Fibroblast of skin of right biceps (primary cell): ENCODE data around the gene ZNF469.

Source experiments
- DNase-seq: peaks from one replicate; pipeline ENCODE4 v3.0.0-alpha.2; 2013

Gene ZNF469

DNA sequence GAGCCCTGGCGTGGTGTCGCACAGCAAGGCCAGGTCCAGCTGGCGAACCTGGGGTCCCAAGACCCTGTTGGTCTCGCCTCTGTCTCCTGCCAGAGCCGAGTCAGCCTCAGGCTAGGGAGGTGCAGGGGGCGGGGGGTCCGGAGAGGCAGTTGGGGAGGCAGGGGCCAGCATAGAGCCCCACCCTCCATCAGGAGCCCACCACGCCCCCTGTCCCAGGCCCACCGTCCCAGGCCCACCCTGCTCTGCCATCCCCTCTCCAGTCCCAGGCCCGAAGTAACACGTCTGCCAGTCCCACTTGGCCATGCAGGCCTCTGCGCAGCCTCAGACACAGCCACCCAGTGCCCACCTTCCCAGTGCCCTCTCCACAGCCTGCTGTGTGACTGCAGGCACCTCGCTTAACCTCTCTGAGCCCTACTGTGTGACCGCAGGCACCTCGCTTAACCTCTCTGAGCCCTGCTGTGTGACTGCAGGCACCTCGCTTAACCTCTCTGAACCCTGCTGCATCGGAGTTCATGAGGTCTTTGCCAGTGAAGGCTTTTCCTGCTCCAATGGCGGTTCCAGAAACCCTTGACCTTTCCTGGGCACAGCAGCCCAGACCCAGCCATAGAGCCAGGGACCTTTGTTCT is 29.3 kb downstream of the ZNF469 start:
- no peak for DNase-seq

DNA sequence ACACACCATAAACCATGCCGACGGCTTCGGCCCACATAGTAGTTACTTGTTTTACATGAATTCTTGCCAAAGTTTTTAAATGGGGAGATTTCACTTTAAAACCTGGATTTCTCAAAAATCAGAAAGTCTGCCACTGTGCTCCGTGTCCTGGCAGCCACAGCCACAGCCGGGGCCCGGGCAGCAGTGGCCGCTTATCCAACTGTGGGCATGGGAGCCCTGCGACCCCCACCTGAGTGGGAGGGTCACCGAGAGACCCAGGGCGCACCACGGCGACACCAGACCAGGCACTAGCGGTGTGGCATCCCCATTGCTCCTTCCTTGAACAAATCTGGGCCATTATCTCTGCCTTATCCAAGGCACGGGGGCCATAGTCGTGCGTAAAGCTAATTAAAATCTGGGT is 30.0 kb downstream of the ZNF469 start:
- DNase-seq: no peak

DNA sequence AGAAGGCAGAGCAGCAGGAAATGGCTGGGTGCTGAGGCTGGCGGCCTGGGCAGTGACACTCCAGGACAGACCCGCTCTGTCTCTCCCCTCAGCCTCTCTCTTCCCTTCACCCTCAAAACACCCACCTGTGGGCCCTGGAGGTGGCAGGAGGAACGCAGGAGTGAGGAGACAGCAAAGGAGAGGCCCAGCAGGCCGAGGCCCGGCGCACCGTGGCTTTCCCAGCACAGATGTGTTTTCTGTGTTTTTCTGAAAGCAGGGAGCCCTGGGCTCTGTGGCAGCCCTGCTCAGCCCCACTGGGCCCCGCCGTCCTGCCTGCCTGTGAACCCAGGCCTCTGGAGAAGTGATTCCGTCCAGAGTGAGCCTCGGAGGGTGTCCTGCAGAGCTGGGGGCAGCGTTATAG is 30.5 kb downstream of the ZNF469 start:
- DNase-seq: no peak

DNA sequence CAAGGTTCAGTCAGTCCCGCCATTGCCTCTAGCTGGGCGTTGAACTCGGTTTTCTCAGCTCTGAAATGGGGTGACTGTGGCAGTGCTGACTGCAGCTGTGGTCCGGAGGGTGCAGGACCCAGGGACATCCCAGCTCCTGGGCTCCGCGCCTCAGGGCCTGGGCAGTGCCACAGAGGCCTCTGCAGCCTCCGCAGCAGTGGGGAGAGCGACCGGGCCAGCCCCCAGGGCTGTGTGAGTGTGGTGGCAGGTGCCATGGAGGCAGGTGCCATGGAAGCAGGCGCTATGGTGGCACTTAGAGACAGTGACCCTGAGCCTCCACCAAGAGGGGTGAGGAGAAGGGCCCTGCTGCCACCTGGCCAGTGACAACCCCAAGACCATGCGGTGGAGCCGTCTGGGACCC is 30.9 kb downstream of the ZNF469 start:
- DNase-seq: no peak

DNA sequence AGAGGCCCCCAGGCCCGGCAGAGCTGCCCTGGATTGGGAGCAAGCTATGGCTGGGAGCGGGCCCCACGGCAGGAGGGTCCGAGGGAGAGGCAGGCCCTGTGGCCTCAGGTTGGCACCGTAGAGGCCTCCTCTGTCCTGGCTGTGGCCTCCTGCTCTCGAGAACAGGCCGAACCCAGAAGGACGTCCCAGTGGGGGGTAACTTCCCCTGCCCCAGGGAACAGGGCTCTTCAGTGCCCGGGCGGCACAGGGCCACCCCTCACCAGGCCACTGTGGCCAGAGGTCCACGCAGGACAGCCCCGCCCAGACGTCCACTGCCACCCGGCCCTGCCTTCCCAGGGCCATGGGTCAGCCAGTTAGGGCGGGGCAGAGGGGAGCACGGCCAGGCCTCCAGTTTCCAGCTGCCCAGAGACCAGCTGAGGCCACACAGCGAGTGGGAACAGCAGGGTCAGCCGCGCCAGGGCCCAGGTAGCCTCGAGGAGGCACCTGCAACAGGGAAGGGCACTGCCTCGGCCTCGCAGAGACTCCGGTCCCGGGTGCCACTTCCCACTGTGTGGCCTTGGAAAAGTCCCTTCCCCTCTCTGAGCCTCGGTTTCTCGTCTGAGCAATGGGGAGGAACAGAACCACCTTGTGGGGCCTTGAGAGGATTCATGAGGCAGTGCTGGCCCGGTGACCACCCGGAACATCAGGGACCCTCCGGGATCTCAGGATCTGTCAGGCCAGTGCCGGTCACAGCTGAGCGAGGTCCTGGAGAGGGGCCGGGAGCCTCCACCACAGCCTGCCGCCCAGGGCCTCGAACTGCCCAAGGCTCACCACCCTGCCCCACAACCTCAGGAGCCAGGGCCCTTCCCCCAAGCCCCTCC is 32.0 kb downstream of the ZNF469 start:
- no peak for DNase-seq

DNA sequence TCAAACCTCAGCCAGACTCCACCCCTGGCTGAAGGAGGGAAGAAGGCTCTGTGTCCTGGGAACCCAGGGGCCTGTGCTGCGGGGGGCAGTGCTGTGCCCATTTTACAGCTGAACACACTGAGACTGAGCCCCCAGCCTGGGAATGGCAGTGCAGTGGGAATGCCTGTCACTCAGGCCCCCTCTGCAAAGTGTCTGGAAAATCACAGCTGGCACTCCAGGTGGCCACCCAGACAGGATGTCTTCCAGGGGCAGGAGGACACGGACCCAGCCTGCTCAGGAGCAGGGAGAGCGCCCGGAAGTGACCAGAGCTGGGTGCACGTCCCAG is 32.6 kb downstream of the ZNF469 start:
- no peak for DNase-seq

DNA sequence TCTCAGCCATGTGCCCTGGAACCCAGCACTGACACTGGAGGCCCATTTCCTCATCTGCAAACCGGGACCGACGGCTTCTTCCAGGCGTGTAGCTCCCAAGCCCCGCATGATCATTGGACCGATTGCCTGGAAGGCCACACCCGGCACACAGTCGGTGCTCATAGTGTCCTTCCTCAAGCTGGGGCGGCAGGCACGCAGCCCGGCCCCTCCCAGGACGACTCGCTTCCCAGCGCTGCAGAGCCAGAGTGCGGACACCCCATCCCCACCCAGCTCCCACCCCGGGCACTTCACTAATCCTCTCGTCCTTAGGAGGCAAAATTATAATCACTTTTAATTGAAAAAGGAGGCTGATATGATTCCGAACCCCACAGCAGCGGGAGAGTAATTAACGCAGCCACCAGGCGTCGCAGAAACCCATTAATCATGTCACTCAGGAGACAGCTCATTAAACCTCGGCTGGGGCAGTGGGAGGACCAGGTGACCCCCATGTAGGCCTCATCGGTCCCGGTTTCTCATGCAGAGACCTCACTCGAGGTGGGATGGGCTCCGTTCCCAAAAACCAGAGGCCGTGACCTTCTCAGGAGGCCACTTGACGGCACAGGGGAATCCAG is 33.1 kb downstream of the ZNF469 start:
- no peak for DNase-seq

DNA sequence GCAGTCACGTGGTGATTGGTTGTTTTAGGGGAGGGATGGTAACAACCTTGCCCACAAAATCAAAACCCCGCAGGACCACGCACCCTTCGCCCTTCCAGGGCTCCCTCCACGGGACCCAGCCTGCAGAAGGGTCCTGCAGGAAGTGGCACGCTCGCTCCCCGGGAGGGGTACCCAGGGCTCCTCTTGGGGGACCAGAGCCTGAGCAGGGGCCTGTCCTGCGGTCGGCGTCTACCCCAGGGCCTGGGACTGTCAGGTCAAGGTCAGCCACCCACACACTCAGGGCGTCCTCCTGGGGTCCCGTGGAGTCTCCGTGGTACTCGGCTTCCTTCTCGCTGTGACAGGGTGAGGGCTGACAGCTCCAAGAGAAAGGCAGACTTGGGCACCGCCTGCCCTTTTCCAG is 33.9 kb downstream of the ZNF469 start:
- no peak for DNase-seq

DNA sequence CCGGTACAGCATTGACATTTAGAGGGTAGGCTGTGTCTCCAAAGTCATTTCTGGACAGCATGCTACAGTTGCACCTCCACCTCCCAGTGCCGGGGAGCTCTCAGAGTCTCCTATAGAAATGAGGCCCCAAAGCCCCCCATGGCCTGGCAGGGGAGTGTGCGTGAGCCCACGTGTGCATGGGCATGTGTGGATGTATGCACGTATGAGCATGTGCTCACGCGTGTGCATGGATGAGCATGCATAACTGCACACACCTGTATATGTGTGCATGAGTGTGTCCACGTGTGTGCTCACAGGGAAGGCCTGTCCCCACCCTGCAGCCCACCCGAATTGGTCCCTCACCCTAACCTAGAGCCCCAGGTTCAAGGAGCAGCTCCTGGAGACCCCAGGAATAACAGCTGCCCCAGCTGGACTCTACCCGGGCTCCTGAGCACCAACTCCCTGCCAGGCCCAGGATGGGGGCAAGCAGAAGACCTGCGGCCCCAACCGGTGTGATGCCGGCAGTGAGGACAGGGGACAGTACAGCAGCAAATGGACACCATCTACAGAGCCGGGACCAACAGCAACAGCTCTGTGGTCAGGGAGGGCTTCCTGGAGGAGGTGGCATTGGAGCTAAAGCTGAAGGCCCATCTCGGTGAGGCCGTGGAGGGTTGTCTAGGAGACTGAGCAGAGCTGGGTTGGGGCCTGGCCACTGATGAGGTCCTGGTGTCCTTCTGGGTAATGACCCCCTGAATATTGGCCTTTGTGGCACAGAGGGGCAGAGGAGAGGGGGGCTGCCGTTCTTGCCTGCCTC is 35.1 kb downstream of the ZNF469 start:
- no peak for DNase-seq

DNA sequence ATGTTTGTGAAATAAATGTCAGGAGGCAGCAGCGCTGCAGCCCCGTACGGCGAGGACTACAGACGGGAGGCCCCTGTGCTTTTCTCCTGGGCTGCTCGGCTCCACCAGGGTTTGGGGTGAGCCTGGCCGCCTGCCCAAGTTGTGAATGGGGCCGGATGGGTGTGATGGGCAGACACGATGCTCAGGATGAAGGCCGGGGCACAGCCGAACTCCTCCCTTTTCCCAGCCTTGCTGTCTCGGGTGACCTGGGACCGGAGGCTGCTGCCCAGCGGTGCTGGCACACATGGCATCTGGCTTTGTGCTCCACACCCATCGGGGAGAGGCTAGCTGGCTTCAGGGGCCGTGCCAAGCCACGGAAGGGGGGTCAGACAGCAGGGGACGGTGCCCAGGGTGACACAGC is 36.1 kb downstream of the ZNF469 start:
- DNase-seq: no peak

DNA sequence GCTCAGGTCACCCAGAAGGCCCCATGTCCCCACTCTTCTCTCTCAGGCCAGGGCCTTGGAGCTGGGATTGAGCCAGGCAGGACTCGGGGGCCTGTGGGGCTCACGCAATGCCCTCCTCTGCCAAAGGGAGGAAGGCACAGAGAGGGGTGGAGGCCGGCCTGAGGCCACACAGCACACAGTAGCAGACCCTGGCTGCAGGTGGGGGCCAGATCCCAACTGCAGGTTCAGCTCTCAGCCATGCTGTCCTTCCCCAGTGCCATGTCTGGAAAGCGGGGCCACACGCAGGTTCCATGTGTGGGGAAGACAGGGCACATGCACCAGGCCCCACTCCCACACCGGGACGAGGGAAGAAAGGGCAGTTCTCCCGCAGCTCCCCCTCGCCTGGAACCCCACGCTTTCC is 37.0 kb downstream of the ZNF469 start:
- no peak for DNase-seq

DNA sequence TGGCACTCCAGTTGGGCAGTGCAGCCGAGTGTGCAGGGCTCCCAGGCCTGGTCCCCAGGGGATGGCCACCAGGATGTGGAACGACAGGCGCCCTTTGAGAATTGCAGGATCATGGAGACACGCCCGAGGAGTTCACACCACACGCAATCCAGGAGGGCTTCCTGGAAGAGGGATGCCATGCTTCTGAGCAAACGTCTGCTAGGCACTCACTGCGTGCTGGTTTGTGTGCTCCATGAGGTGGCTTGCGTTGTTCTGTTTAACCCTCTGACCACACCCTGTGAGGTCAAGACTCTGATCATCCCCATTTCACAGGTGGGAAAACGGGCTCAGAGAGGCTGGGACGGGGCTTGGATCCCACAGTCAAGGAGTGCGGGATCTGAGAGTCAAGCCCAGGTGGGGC is 37.7 kb downstream of the ZNF469 start:
- DNase-seq: no peak

DNA sequence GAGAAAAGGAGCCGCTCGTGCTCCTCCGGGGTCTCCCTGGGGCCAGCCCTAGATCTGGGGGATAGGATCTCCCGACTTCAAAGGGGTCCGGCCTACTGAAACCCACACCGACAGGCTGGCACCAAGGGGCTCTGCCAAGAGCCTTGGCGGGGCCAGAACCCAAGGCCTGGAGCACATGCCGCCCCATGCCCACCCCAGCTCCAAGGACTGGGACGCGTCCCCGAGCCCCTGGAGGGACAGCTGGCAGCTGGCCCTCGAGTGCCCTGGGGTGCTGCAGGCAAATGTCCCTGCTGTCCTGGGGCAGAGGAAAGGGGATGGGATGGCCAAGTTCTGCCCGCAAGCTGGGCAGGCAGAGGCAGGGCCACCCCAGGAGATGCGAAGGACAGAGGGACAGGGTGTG is 38.5 kb downstream of the ZNF469 start:
- no peak for DNase-seq

DNA sequence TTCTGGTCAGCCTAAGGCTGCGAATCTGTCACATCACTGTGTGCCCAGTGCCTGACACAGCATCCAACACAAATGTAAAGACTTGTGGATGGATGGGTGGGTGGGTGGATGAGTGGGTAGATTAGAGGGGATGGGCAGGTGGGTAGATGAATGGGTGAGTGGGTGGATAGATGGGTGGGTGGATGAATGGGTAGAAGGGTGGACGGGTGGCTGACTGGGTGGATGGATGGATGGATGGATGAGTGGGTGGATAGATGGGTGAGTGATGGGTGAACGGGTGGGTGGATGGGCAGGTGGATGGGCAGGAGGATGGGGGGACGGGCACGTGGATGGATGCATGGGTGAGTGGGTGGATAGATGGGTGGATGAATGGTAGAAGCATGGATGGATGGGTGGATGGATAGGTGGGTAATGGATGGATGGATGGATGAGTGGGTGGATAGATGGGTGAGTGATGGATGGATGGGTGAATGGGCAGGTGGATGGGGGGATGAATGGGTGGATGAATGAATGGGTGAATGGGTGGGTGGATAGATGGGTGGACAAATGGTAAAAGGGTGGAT is 39.2 kb downstream of the ZNF469 start:
- no peak for DNase-seq

DNA sequence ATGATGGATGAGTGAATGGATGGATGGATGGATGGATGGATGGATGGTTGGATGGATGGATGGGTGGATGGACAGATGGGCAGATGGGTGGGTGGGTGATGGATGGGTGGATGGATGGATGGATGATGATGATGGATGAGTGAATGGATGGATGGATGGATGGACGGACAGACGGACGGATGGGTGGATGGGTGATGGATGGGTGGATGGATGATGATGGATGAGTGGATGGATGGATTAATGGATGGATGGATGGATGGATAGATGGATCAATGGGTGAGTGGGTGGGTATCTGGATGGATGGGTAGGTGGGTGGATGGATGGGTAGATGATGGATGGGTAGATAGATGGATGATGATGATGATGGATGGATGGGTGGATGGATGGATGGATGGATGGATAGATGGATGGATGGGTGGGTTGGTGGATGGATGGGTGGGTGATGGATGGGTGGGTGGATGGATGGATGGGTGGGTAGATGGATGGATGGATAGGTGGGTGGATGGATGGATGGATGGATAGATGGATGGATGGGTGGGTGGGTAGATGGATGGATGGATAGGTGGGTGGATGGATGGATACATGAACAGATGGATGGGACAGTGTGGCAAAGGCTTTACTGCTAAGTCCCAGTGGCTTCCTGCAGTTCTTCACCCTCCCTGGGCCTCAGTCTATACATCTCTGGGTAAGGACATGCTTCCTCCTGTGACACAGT is 40.1 kb downstream of the ZNF469 start:
- no peak for DNase-seq

DNA sequence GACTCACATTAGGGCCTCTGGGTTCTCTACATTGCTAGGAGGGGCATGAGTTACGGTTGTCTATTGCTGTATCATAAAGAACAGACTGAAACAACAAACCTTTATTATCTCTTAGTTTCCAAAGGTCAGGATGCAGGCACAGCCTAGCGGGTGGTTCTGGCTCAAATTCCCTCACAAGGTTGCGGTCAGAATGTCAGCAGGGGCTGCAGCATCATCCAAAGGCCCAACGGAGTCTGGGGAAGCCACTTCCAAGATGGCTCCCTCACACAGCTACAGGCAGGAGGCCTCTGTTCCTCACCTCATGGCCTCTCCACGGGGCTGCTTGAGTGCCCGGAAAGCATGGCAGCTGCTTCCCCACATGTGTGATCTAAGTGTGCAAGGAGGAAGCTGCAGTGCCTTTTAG is 40.7 kb downstream of the ZNF469 start:
- DNase-seq: no peak

DNA sequence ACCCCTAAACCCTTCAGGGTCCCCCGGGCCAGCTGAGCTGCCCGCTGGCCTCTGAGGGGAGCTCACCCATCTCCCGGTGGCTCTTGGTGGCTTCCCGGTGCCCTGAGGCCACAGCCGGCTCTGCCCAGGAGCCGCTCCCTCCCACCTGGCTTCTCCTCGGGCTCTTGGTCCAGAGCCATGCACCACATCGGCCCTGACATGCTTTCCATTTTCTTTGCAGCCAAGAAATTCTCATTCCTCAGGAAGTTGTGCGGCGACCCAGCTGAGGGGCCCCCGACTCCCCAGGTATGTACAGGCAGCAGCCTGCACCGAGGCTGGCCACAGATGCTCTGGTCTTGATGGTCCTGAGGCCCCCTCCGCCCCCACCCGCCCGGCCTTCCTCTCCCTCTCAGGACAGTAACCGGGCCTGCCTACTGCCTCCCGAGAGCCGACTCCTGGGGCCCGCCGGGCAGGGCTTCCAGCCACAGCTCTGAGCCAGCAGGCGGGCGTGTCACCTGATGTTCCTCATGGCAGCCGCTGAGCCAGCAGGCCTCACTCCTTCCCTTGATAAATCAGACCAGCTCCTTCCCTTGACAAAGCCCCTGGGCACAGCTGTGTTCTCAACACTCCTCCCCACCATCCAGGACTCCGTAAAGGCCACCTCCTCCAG is 42.0 kb downstream of the ZNF469 start:
- no peak for DNase-seq

DNA sequence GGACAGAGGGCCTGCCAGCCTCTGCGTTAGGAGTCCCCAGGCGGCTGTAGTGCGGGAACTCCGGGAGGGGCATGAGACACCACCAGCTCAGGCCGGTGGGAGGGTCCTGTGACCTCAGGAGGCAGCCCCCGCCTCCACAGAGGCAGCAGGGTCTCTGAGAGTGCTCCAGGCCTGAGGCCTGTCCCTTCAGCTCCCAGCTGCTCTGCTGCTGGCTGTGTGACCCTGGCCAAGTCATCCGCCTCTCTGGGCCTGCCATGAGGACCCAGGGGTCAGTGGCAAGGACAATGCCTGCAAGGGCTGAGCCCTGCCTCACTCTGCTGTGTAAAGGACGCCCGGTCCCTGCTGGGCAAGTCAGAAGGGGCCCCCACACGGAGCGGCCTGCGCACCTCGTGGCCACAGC is 43.3 kb downstream of the ZNF469 start:
- no peak for DNase-seq

DNA sequence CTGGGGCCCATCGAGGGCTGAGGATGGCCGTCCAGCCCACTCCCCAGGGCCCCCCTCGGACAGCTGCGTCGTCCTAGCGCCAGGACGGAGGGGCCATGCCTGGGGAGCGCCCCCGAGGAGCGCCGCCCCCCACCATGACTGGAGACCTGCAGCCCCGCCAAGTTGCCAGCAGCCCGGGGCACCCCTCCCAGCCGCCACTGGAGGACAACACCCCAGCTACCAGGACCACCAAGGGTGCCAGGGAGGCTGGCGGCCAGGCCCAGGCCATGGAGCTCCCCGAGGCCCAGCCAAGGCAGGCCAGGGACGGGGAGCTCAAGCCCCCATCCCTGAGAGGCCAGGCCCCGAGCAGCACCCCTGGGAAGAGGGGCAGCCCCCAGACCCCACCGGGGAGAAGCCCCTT is 44.6 kb downstream of the ZNF469 start:
- no peak for DNase-seq

DNA sequence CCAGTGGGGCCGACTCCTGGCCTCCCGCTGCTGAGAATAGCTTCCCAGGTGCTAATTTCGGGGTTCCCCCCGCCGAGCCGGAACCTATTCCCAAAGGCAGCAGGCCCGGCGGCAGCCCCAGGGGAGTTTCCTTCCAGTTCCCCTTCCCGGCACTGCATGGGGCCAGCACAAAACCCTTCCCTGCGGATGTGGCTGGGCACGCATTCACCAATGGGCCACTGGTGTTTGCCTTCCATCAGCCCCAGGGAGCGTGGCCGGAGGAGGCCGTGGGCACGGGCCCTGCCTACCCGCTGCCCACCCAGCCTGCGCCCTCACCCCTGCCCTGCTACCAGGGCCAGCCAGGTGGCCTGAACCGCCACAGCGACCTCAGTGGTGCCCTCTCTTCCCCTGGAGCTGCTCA is 45.4 kb downstream of the ZNF469 start:
- no peak for DNase-seq

DNA sequence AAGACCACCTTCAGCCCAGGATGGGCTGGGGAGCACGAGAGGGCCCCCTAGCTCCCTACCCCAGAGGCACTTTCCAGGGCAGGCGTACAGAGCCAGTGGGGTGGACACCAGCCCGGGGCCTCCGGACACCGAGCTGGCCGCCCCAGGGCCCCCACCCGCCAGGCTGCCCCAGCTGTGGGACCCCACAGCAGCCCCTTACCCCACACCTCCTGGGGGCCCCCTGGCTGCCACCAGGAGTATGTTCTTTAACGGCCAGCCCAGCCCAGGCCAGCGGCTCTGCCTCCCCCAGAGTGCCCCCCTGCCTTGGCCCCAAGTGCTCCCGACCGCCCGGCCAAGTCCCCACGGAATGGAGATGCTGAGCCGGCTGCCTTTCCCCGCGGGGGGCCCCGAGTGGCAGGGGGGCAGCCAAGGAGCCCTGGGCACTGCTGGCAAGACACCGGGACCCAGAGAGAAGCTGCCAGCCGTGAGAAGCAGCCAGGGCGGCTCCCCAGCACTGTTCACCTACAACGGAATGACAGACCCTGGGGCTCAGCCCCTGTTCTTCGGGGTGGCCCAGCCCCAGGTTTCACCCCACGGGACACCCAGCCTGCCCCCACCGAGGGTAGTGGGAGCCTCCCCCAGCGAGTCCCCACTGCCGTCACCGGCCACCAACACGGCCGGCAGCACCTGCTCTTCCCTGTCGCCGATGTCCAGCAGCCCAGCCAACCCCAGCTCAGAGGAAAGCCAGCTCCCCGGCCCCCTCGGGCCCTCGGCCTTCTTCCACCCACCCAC is 46.0 kb downstream of the ZNF469 start:
- DNase-seq: no peak
